Measurements from ENCODE around the gene HDAC9.
"Not testable (repeated sequence)": the region's sequence is repeated elsewhere in the genome, so short reads cannot be mapped to it uniquely, and the experiment has no call there.

Gene HDAC9

DNA sequence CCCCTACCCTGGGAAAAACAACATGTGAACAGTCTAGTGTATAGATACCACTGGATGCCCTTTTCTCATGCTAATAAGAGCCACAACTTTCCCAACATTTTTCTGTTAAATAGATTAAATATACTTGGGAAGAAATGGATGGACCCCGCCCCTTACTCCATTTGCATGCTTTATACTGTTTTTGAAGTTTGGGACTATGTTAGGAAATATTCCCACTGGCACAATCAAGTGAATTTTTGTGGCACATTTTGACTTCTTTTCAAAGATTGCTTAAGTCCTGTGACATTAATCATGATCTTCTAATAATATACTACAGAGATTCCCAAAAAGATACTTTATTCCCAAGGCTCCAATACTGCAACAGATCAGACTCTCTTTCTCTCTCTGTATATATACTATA lies 405.3 kb downstream of the HDAC9 start:
- no peak for DNase-seq (ENCODE audit: low read depth)

DNA sequence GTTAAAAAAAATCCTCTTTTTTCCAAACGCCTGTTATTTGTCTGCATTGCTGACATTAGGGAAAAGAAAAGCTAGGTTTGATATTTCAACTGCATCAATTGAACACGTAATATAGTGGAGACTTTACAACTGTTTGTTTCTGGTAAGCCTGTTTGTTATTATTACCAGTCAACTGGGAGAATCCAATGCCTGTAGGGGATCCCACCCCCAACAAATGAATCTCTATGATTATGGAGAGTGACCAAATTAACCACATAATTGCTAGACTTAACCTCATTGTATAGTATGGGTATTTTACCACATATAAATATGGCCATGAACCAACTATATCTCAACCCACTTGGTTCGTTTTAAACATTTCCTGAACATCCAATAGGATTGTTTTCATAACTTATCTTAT lies 405.8 kb downstream of the HDAC9 start:
- no peak for DNase-seq (ENCODE audit: low read depth)

DNA sequence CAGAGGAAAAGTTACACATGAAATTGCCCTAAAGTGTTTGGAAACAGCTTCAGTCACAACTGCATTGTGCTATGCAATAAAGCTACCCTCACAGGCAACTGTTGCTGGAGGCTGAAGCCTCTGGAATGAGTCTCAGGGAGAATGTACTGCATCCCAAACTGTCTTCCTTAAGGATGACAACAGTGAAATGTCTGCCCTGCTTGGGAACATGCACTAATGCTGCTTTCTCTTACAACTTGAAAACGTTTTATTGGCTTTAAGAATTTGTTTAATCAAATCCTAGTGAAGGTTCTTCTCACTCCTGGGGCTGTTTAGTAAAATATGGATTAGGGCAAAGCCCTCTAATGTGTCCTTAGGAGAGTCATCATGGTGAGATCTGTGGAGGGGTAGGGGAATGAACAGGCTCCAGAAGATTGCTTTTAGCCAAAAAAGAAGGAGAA lies 406.5 kb downstream of the HDAC9 start:
- DNase-seq (ENCODE audit: low read depth): no peak

DNA sequence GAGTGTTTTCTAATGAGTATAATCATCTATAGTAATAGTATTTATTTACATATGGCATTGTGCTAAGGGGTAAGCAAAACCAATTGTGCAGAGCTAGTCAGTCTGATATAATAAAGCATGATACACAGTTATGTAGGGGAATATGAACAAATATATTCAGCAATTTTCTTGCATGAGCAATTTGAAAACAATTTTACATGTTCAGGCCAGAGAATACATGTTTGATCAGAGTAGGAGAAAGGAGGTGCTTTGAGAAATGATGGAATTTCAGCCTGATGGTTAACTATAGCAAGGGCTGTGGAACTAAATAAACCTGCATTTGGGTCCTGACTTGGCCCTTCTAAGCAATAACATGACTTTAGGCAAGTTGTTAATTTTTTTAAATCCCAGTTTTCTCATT lies 407.3 kb downstream of the HDAC9 start:
- DNase-seq (ENCODE audit: low read depth): no peak

DNA sequence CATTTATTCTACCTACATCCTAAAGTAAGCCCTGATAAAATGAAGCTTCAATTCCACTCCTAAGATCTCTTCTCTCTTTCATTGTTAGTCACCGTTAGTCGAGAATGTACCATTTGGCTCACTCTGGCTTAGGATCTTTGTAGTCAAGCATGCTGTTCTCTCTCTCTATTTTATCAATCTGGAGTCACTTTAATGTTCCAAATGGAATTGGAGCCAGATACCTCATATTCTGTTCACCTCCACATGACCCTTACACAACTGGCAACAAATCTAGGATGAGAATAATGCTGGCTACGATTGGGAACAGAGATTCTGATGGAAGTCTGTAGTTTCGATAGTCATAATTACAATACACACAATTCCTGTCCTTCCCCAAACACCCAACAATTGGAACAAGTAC lies 408.1 kb downstream of the HDAC9 start:
- peak; percentile 21 for DNase-seq (ENCODE audit: low read depth)

DNA sequence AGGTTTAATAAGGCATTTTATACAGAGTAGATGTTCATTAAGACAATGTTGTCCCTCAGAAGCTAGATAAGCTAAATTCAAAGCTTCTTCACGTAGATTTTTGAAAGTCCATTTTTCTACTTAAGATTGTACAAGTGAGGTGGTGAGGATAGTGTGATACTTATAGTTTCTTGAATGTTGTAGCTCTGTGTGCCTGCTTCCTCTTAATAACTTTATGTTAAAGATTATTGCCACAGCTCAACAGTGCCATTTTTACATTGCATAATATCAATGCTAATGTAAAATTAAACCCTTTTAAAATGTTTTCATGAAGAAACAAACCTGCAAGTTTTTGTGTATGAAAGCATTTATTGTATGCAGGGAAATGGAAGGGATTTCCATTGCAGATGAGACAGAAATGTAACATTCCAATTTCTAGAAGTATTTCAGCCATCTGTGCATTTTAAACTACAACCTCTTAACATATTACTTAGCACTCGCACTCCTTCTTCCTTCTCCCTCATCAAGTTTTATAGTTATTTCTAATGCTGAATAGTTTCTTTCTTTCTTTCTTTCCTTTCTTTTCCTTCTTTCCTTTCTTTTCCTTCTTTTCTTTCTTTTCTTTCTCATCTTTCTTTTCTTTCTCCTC lies 409.9 kb downstream of the HDAC9 start:
- no peak for DNase-seq (ENCODE audit: low read depth)

DNA sequence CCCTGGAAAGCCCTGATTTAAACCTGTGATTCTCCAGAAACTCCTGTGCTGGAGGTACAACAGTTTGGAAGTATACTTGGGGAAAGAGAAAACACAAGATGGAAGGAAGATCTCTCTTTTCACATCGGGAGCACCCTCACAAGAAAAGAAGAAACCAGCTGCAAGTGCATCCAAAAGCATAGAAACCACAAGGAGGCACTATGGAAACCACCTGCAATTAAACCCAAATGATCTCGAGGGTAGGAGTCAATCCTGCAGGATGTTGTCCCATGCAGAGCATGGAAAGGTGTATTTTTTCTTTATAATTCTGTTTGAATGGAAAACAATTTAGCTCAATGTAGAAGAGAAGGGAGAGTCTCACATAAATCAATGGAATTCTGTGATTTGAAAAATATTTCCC lies 411.4 kb downstream of the HDAC9 start:
- no peak for DNase-seq (ENCODE audit: low read depth)

DNA sequence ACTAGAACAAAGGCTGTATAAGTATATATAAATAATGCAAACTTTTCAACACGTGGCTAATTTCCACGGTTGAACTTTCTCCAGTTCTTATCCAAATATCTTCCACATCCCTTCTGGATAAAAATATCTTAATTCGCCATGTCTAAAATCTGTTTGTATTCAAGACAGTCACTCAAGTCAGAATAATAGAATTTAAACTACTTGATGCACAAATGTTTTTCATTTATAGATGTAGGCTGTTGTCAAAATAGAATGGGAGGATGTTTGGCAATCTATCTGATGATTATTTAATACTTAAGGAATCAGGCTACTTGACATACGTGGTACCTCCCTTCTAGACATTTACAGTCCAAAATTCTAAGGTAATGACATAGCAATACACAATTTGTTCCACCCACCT lies 417.6 kb downstream of the HDAC9 start:
- DNase-seq (ENCODE audit: low read depth): no peak

DNA sequence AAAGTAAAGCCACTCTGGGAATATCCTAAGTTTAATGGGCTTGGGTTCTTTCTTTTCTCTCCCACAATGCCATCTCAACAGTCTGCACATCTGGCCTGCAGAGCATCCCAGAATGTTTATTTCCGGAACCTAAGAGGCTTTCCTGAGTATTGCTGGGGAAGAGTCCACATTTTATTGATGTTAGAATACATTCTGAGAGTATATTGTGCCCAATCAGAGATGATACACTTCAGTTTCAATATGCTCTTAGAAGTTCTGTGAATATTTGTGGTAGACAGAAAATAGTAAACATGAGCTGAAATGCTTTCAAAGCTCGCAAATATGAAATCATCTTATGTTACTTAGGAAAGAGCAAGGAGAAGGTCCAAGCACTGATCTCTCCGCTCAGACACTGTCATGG lies 421.3 kb downstream of the HDAC9 start:
- DNase-seq (ENCODE audit: low read depth): no peak

DNA sequence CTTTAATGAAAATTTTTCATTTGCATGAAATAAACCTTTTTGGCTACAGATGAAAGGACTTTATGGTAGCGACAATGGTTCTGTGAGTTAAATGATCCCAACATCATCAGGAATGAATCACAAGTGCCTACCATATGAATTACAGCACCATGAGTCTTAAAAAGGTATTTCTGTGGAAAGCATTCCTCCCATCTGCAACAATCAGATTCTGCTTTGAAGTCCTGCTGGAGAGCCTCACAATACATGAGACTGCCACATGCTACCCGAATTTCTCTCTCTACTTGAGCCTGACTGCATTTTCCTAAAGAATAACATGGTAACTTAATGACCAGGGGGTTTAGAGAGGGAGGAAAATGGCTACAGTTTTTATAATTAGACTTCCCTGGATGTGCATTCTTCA lies 431.6 kb downstream of the HDAC9 start:
- DNase-seq (ENCODE audit: low read depth): no peak

DNA sequence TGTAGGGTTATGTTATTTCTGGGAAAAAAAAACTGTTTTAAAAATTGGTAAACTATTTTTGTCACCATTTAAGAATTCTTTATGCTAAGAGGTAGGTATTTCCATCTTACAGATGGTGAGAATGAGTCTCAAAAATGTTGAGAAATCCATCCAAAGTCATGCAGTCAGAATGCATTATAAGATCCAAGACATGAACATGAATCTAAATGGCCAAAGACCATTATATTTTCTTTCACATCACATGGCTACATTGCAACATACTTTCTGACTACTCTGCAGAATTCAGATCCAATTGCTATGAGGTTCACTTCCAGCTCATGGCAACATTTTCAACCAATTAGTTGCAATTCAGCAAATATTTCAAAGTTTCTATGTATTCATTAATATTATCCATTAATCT lies 440.7 kb downstream of the HDAC9 start:
- DNase-seq (ENCODE audit: low read depth): peak; percentile 51

DNA sequence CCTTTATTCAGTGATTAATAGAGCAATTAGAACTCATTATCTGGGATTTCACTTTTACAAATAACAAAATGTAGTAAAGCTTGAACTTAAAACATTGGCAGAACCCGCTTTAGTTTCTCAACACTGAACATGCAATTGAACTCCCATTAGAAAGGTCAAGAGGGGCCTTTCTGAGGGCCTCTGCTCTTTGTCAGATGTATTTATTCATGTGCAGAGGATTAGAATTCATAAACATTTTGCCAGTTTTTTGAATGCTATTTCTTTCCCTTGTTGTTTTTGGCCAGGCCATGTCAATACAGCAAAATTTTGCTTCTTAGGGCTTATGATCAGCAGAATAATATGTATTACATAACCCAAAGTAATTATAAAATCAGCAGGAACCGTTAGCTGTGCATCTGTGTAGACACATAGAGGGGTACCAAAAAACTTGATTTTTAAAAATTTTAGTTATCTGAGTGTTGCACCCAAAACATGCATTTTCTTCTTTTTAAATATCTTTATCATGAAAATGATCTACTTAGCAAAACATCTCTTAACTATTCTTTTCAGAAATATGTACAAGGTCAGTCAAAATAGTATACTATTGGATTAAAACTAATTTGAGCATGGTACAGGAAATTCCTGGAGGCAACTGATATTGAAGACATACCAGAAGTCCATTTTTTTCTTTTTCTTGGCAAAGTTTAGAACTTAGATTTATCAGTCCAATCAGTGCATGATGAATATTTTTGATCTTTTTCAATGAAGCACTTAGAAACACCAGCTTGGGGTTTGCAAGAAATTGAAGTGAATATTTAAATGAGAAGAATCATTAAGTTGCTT lies 444.4 kb downstream of the HDAC9 start:
- DNase-seq (ENCODE audit: low read depth): peak; percentile 28

DNA sequence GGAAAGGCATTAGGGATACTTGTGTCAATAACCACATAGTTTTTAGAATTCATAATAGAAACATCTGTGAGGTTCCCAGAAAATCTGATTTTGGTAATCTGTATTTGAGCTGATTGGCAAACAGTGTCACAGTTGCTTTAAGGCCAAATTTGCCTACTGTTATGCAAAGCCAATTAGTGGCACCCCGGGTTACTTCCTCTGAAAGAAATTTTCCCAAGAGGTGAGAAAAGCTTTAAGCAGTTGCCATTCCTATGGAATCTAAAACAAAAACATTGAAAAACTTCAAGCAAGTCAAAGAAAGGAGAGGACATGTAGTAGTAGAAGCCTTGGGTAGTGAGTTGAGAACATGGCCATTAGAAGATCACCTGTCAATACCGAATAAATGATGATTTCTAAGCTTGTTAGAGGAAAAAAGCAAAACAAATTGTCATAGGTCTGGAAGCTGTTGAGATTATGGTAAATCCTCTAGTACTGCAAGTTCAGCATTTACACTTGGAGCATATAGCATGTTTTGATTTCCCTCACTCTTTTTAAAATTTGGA lies 445.1 kb downstream of the HDAC9 start:
- no peak for DNase-seq (ENCODE audit: low read depth)

DNA sequence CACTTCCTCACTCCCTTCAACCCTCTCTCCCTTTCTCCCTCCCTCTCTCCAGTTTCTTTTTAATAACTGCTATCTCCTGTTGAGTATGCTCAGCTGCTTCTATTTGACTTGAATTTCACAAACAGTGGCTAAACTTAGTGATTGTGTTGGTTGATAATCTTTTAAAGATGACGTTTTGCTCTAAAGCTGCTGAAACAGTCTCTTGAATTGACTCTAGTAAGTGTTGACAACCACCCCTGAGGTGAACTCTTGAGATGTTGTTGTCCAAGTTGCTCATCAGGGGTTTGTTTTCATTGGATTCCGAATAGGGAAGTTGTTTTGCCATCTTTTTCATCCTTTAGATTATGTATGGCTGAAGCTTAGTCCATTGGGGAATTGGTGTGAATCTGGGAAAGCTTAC lies 445.7 kb downstream of the HDAC9 start:
- DNase-seq (ENCODE audit: low read depth): peak; percentile 21

DNA sequence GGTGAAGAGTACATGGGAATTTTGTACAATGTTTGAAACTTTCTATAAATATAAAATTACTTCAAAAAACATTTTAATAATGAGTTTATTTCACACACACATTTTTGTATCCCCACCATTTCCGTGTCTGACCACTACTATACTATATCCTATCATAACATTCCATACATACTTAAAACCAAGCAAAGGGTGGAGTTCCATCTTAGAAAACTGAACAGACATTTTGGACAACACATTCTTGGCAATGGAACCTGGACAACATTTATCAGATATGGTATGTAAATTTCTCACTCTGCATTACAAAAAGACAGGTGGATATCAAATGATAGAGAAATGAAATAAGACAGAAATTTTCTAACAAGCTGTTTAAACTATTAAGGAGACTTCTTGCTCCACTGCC lies 453.0 kb downstream of the HDAC9 start:
- DNase-seq (ENCODE audit: low read depth): no peak

DNA sequence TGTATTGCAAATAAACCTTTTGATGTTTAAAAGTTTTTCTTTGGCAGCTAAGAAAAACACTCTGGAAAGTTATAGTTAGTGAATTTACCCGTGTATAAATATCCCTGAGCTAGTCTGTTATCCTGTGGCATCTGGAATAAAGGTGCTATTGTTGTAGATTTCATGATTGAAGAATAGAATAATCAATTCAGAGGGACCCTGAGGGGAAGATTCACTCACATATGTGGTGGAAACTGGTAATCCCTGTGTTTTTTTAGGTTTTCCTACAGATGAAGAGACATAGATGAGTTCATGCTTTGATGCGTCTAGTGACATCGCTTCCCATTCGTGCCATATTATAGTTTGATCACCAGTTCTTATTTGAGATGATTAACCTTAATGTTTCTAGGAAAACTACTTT lies 457.3 kb downstream of the HDAC9 start:
- no peak for DNase-seq (ENCODE audit: low read depth)

DNA sequence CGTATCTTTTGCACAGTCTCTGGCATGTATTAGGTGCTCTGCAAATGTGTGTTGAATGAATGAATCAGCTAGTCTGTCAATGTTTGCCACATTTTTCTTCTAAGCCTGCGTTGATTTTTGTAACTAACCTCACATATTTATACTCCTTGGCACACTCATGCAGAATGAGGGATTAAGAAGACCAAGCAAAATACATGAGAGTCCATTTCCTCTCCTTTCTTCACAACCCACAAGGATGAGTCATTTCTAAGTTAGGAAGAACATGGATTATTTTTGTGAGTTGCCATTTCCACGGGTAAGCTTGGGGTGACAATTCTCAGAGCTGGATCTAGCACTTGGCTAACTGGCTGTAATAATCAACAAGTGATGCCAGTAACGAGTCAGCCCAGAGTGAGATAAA lies 463.1 kb downstream of the HDAC9 start:
- DNase-seq (ENCODE audit: low read depth): peak; percentile 65

DNA sequence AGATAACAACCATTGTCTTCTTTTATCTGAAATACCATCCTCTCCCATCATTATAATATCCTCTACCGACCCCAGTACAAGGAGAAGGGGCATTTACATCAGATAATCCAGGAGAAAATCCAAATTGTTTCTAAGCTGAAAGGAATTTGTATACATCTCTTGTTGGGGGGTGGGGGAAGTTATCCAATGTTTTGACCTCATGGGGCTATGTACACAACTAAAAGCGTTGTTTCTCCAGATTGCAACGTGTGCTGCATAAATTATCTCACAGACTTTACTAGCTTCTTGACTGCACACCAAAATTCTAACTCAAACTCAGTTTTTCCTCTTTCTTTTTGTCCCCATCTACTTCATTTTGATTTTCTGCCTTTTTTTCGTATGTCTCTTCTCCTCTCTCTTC lies 465.2 kb downstream of the HDAC9 start:
- peak; percentile 54 for DNase-seq (ENCODE audit: low read depth)

DNA sequence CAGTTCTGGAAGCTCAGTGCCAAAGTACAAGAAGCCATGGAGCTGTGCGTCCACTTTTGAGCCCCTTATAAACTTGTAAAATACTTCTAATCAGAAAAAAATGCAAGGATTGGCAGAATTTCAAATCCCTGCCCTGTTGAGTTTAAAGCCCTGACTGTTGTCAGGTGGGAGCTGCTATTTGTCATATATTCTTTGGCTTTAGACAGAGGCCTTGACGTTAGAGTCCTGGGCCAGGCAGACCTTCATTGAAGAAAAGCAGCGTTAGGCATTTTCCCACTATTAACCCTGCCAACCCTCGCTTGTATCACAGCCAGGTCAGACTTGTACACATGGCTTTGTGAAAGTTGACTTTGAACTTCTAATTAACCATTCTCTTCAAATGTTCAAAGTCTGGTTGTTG lies 466.5 kb downstream of the HDAC9 start:
- no peak for DNase-seq (ENCODE audit: low read depth)

DNA sequence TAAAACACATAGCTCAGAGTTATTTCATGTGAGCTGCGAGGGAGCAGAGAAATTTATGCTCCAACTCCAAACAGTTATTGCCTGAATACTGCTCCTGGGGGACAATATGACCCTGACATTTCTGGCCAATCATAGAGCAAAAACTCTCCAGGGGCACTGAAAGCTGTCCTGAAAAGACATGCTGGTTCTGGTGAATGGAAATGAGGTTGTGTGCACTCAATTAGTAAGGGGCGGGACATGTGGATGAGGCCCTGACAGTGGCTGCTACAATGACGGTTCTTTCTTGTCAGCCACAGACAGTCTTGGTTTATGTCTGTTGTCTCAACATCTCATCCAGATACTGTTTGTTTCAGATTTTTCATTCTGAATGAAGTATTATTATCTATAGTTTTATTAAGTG lies 470.1 kb downstream of the HDAC9 start:
- DNase-seq (ENCODE audit: low read depth): no peak

DNA sequence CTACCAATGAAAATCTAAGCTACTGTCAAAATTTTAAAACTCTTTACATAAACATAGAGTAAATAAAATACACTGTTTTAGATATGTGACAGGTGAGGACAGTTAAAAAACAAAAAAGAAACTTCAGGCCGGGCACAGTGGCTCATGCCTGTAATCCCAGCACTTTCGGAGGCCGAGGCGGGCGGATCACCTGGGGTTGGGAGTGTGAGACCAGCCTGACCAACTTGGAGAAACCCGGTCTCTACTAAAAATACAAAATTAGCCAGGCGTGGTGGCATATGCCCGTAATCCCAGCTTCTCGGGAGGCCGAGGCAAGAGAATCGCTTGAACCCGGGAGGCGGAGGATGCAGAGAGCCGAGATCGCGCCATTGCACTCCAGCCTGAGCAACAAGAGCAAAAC lies 472.2 kb downstream of the HDAC9 start:
- not testable (repeated sequence) for DNase-seq (ENCODE audit: low read depth)

DNA sequence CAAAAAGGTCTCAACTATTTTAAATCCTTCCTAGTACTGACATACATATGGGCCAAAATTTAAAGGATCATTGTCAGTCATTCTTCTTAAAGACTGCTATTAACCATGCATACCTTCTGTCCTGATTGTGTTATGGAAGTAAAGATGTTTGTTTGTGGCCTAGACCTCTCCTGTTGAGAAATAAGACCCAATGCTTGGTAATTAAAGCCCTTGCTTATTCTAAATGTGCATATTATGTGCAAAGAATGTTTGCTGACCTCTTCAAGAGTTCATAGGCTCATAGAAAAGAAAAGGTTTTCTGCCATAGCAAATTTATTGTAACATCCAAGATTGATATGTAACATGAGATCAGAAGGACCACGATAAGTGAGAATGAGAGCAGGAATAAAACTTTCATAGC lies 476.3 kb downstream of the HDAC9 start:
- DNase-seq (ENCODE audit: low read depth): no peak

DNA sequence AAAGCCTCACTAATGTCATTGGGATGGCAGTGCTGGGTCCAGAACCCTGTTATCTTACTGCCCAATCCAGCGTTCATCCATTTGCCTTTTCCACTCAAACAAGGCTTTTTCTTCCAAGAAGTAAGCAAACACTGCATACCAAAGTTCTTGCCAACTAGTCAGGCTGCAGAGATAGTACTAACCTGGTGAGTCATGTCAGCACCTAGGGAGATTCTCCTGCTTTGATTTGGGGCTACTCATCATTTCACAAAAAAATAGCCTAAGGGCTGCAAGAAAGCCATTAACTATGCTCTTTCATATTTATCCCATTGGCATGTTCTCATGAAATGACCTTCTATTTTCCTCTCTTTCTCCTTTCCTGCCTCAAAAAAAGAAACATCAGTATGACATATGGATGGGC lies 479.3 kb downstream of the HDAC9 start:
- no peak for DNase-seq (ENCODE audit: low read depth)

DNA sequence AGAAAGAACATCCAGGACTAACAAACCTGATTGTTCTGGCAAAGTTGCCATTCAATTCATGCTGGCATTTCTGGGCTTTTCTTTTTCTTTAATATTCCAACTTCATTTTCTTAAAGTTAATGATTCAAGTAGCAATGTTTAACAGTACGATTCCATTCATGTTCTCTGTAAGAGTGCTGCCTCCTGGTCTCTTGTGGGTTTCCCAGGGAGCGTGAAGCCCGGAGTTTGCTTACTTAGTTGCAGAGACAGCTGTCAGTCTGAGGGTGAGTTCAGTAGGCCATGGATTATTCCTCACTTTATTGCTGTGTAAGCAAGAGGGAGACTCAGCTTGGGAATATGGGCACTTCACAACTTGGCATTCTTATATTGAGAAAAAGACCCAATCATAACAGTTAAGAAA lies 479.7 kb downstream of the HDAC9 start:
- no peak for DNase-seq (ENCODE audit: low read depth)

All from fibroblast of the conjunctiva (primary cell).